Heart left ventricle (tissue), 16 donors: ENCODE measurements around the gene KLHL22. TPM values are rescaled to one million over a fixed set of nuclear protein-coding genes. Genes with fewer than 3 reads are reported as not detected.
A peak's percentile ranks its signal among the peaks of the same experiment; 100 is the strongest.
"Not testable (repeated sequence)": the region's sequence is repeated elsewhere in the genome, so short reads cannot be mapped to it uniquely, and the experiment has no call there.

ENCODE experiments used
- ATAC-seq, 4 donors: fragments of 200-7000 bp; cut with Tn5 transposase; one replicate each; pipeline ENCODE4 v1.9.1; 2020 to 2022; ENCODE audit warnings: moderate library complexity in 4 of 4, mild to moderate bottlenecking in 3 of 4, moderate number of reproducible peaks in 1 of 4
- DNase-seq, 5 donors: peaks; one replicate each; pipeline ENCODE4 v3.0.0-alpha.2; 2020
- H3K27ac ChIP-seq, 12 donors: fragments of 200-600 bp; sonication (generic) in 4 of 12; one replicate each; pipeline versions ENCODE4 v1.5.0 to v1.8.0; 2016 to 2022; ENCODE audit warnings: mild to moderate bottlenecking in 2 of 12
- H3K27me3 ChIP-seq, 9 donors: fragments of 200-600 bp; sonication (generic) in 2 of 9; one replicate each; pipeline versions ENCODE4 v1.5.1 to v1.8.0; 2016 to 2022; ENCODE audit warnings: mild to moderate bottlenecking in 3 of 9
- H3K36me3 ChIP-seq, 9 donors: fragments of 200-600 bp; sonication (generic) in 2 of 9; one replicate each; pipeline versions ENCODE4 v1.5.0 to v1.8.0; 2018 to 2022; ENCODE audit warnings: mild to moderate bottlenecking in 2 of 9
- H3K4me1 ChIP-seq, 12 donors: fragments of 200-600 bp; sonication (generic) in 4 of 12; one replicate each; pipeline versions ENCODE4 v1.5.0 to v1.8.0; 2016 to 2022; ENCODE audit warnings: mild to moderate bottlenecking in 3 of 12
- H3K4me3 ChIP-seq, 12 donors: fragments of 200-600 bp; sonication (generic) in 4 of 12; one replicate each; pipeline versions ENCODE4 v1.5.0 to v1.8.0; 2017 to 2022; ENCODE audit warnings: mild to moderate bottlenecking in 9 of 12, moderate library complexity in 4 of 12
- H3K9me3 ChIP-seq, 12 donors: fragments of 200-600 bp; sonication (generic) in 4 of 12; one replicate each; pipeline versions ENCODE4 v1.5.0 to v1.8.0; 2016 to 2022; ENCODE audit warnings: mild to moderate bottlenecking in 1 of 12
- CTCF ChIP-seq, 12 donors: fragments of 200-600 bp; sonication (generic) in 4 of 12; IDR thresholded peaks; one replicate each; pipeline versions ENCODE4 v1.5.0 to v1.8.0; 2018 to 2022; ENCODE audit warnings: antibody characterized with exemption in 12 of 12, mild to moderate bottlenecking in 5 of 12
- POLR2A ChIP-seq, 2 donors: fragments of 450-650 bp; IDR thresholded peaks; one replicate each; pipeline ENCODE4 v1.6.1; 2017; ENCODE audit warnings: antibody characterized with exemption in 2 of 2, mild to moderate bottlenecking in 2 of 2, moderate library complexity in 2 of 2
- WGBS, 4 donors: extraction: QIAGEN DNeasy Blood & Tissue Kit in 2 of 4; methylation state at CpG; one replicate each; pipeline versions ENCODE4 v1.1.5 to v1.1.7; 2013 to 2018; 5-methylcytosine and 5-hydroxymethylcytosine counted together
- intact Hi-C, 10 donors: fragments of 100-400 bp; cut with DNase I; formaldehyde crosslinking; loops; one replicate each; pipeline versions ENCODE4 v1.11.1 to v1.14.2; 2022
- polyA plus RNA-seq, 2 donors: library from polyadenylated mRNA; stranded (reverse); fragments of 200-250 nt; gene quantifications; one replicate each; pipeline ENCODE4 v1.2.3, GENCODE V29; 2013
- total RNA-seq, 9 donors: library from RNA; depleted of rRNA in 2 of 9; stranded (reverse); fragments of >200 nt in 2 of 9; fragmentation: NEBNext Ultra II Directional in 3 of 9; extraction: Animal tissue kit (Norgen Biotek cat#: 25700) in 3 of 9; gene quantifications; one replicate each; pipeline versions ENCODE4 v1.1.0 to v1.2.4, GENCODE V29; 2016 to 2023
- donor health status: ischemic (EF 13 %, LVEDD 7.1; RV severe dilation, severe dysfunction).
- donor health status: healthy with polysubstance abuse.
- donor health status: DM: no; HTN: yes; CAD: no.
- donor health status: DM: no; HTN: no; CAD: no.
- donor health status: ischemic (EF 25% LVEDD 6.9; RV normal size, moderate dysfunction).
- donor health status: ischemic (EF 25% LVEDD 5.7; RV mildly dilated, moderate dysfunction).
- donor health status: healthy.
- donor health status: DM: yes; HTN: yes; CAD: no.
- donor health status: ischemic (EF 35%, LVEDD 5.7; RV mildly dilated, moderate dysfunction).
- donor health status: nonischemic (EF 11% LVEDD 7.7; RV severe dilation, severe dysfunction).
- donor health status: DM: yes; HTN: yes; CAD: no.
- donor health status: PGD.
- donor health status: ischemic (EF 29% LVEDD 5.4; RV normal size, mild dysfunction).
- donor health status: nonischemic (EF 23%, LVEDD 6.1; RV moderate dilation, normal function).

The KLHL22 gene
- total and polyA plus RNA-seq, 11 donors, result 10.2 to 23.6 (median 16.8) TPM

GRCh38 chr22:20479612-20480196 is 15.9 kb downstream of the KLHL22 start:
- intact Hi-C loops, result no loop called here
- ATAC-seq, result no peak

GRCh38 chr22:20478059-20478458 is 17.5 kb downstream of the KLHL22 start:
- intact Hi-C loops, H3K4me3 ChIP-seq, H3K4me1 ChIP-seq, DNase-seq, H3K27me3 ChIP-seq, ATAC-seq, H3K27ac ChIP-seq, H3K9me3 ChIP-seq, H3K36me3 ChIP-seq: not testable (repeated sequence)
- WGBS, 4 donors, result 96 to 97% (median 96%) methylated on average over 6 of the region's 6 CpGs

More at GRCh38 chr22:20479612-20480196, 15.9 kb downstream of the KLHL22 start:
- H3K27me3 ChIP-seq, result no peaks in the 10 kb centered on the region
- TF ChIP-seq POLR2A (IDR thresholded peaks at IDR 0.05) (no peak), CTCF (IDR thresholded peaks at IDR 0.05) (no peak)
- WGBS, 4 donors, result 92 to 99% (median 96%) methylated on average over 1 of the region's 1 CpG
- peaks cover 0 to 10% (median 0%) of the 10 kb centered on the region in 9 donors for H3K36me3 ChIP-seq
- H3K27ac ChIP-seq, result no peak overlapping the region
- DNase-seq, result no peak
- H3K9me3 ChIP-seq, result no peaks in the 10 kb centered on the region
- peaks cover 0 to 9% (median 4%) of the 10 kb centered on the region in 12 donors for H3K4me1 ChIP-seq
- no peak overlapping the region for H3K4me3 ChIP-seq

- Histone ChIP-seq H3K36me3 (peaks cover 0 to 10% (median 8%) of the 10 kb centered on the region in 9 donors), H3K27ac (peak overlapping the region in 1 of 12 donors; percentile 47)
- WGBS, 4 donors, result 82 to 86% (median 83%) methylated on average over 12 of the region's 12 CpGs
- H3K27me3 ChIP-seq, H3K4me3 ChIP-seq, ATAC-seq, H3K9me3 ChIP-seq, H3K4me1 ChIP-seq, DNase-seq, intact Hi-C loops: not testable (repeated sequence)
These were observed 20.0 kb downstream of the KLHL22 start for GRCh38 chr22:20475569-20475968.

GRCh38 chr22:20475115-20475436 is 20.5 kb downstream of the KLHL22 start:
- Histone ChIP-seq H3K4me3 (no peak overlapping the region), H3K27me3 (no peaks in the 10 kb centered on the region), H3K4me1 (peaks cover 0 to 9% (median 4%) of the 10 kb centered on the region in 12 donors), H3K9me3 (no peaks in the 10 kb centered on the region), H3K27ac (no peak overlapping the region), H3K36me3 (peaks cover 0 to 14% (median 10%) of the 10 kb centered on the region in 9 donors)
- ATAC-seq (no peak), DNase-seq (no peak)
- intact Hi-C loops, result no loop called here
- WGBS, 4 donors, result 95 to 99% (median 97%) methylated on average over 4 of the region's 4 CpGs
- TF ChIP-seq CTCF (IDR thresholded peaks at IDR 0.05) (no peak), POLR2A (IDR thresholded peaks at IDR 0.05) (no peak)

GRCh38 chr22:20472629-20473442 is 22.8 kb downstream of the KLHL22 start:
- no peak overlapping the region for H3K4me3 ChIP-seq
- H3K9me3 ChIP-seq, result no peaks in the 10 kb centered on the region
- TF ChIP-seq CTCF (IDR thresholded peaks at IDR 0.05) (no peak), POLR2A (IDR thresholded peaks at IDR 0.05) (no peak)
- DNase-seq, result no peak
- intact Hi-C loops, result no loop called here
- no peaks in the 10 kb centered on the region for H3K27me3 ChIP-seq
- no peak overlapping the region for H3K27ac ChIP-seq
- WGBS, 4 donors, result 88 to 95% (median 92%) methylated on average over 11 of the region's 11 CpGs
- ATAC-seq, result no peak
- H3K36me3 ChIP-seq, result peaks cover 0 to 33% (median 14%) of the 10 kb centered on the region in 9 donors
- peaks cover 0 to 9% (median 4%) of the 10 kb centered on the region in 12 donors for H3K4me1 ChIP-seq
